OCI-LY7 (cell line): ENCODE data around the gene LIPC. TPM values are rescaled to one million over a fixed set of nuclear protein-coding genes. Genes with fewer than 3 reads are reported as not detected.

ENCODE experiments used
- BruUV-seq: library from RNA; stranded (reverse); fragments of 400-500 nt; replicated peaks from 2 replicates; lab custom pipeline; 2021; lab: Mats Ljungman, UMichigan
- CTCF ChIA-PET: fragments of 300-600 bp; sonication (Branson Sonifier 250); formaldehyde crosslinking; loops from one replicate; lab custom pipeline; 2022; ENCODE audit warnings: antibody characterized with exemption; ENCODE audit not compliant: unreplicated experiment; lab: Charles Lee
- POLR2A ChIA-PET: fragments of 300-600 bp; sonication (Branson Sonifier 250); formaldehyde crosslinking; loops from one replicate; lab custom pipeline; 2022; ENCODE audit warnings: antibody characterized with exemption; lab: Charles Lee
- DNase-seq: peaks from one replicate; pipeline ENCODE4 v3.0.0-alpha.2; 2015; ENCODE audit warnings: low spot score
- H2AFZ ChIP-seq: fragments of 200-600 bp; sonication (generic), shearing (Covaris generic); 2 replicates; pipeline ENCODE4 v1.6.1; 2014; ENCODE audit warnings: mild to moderate bottlenecking, antibody characterized with exemption, low read length, moderate library complexity
- H3K27ac ChIP-seq: fragments of 200-600 bp; sonication (generic); 2 replicates; pipeline ENCODE4 v1.5.1; 2014; ENCODE audit warnings: mixed run types, low read depth, mild to moderate bottlenecking, moderate library complexity, low read length, inconsistent platforms; ENCODE audit not compliant: poor library complexity, severe bottlenecking
- H3K36me3 ChIP-seq: fragments of 200-600 bp; sonication (generic); 2 replicates; pipeline ENCODE4 v1.6.1; 2014; ENCODE audit warnings: mild to moderate bottlenecking, antibody characterized with exemption, low read length, moderate library complexity, mixed read lengths; ENCODE audit not compliant: insufficient read depth
- H3K4me1 ChIP-seq: fragments of 200-600 bp; sonication (generic); 2 replicates; pipeline ENCODE4 v1.5.1; 2014; ENCODE audit warnings: mild to moderate bottlenecking, low read length; ENCODE audit not compliant: insufficient read depth, poor library complexity, severe bottlenecking
- H3K4me2 ChIP-seq: fragments of 200-600 bp; sonication (generic); 2 replicates; pipeline ENCODE4 v1.6.1; 2014; ENCODE audit warnings: mild to moderate bottlenecking, low read length
- H3K4me3 ChIP-seq: fragments of 200-600 bp; sonication (generic); 2 replicates; pipeline ENCODE4 v1.5.1; 2014; ENCODE audit warnings: mild to moderate bottlenecking, low read depth, low read length; ENCODE audit not compliant: poor library complexity, severe bottlenecking
- H3K79me2 ChIP-seq: fragments of 200-600 bp; sonication (generic); 2 replicates; pipeline ENCODE4 v1.6.1; 2016; ENCODE audit warnings: low read depth, mild to moderate bottlenecking, low read length, moderate library complexity, mixed read lengths; ENCODE audit not compliant: insufficient read depth
- H3K9me2 ChIP-seq: fragments of 200-600 bp; sonication (generic); 2 replicates; pipeline ENCODE4 v1.6.1; 2016; ENCODE audit warnings: mild to moderate bottlenecking, low read length, mixed read lengths; ENCODE audit not compliant: insufficient read depth
- H3K9me3 ChIP-seq: fragments of 200-600 bp; sonication (generic); 2 replicates; pipeline ENCODE4 v1.6.1; 2014; ENCODE audit warnings: mild to moderate bottlenecking, mixed run types, low read length, mixed read lengths
- H4K20me1 ChIP-seq: fragments of 200-600 bp; sonication (generic); 2 replicates; pipeline ENCODE4 v1.6.1; 2014; ENCODE audit warnings: mild to moderate bottlenecking, antibody characterized with exemption, low read length, moderate library complexity, mixed read lengths; ENCODE audit not compliant: insufficient read depth
- EZH2phosphoT487 ChIP-seq: fragments of 200-600 bp; sonication (generic); IDR thresholded peaks from 2 replicates; pipeline ENCODE4 v1.6.1; 2018; ENCODE audit warnings: low read depth, borderline replicate concordance, mild to moderate bottlenecking, mixed run types, antibody characterized with exemption, low read length, moderate library complexity, mixed read lengths
- intact Hi-C: fragments of 100-400 bp; cut with micrococcal nuclease; formaldehyde crosslinking; loops from one replicate; pipeline ENCODE4 v1.10.0; 2022; ENCODE audit not compliant: unreplicated experiment
- total RNA-seq, 2 experiments: library from RNA; depleted of rRNA in 1 of 2; stranded (reverse); fragments of >200 nt in 1 of 2; shearing (Covaris generic) in 1 of 2; gene quantifications; 2 replicates each; pipeline ENCODE4 v1.2.3, GENCODE V29; 2014 to 2022
- TF ChIP-seq, protein P1 (sequence below): fragments of 200-600 bp; sonication (generic); conservative IDR thresholded peaks from 2 replicates; pipeline ENCODE4 v1.5.1; 2014; ENCODE audit warnings: mild to moderate bottlenecking, antibody characterized with exemption, low read length, moderate library complexity, mixed read lengths

The LIPC gene
- total RNA-seq, 2 experiments from 2014 or later, result 0.50 TPM; not detected in 1

DNA sequence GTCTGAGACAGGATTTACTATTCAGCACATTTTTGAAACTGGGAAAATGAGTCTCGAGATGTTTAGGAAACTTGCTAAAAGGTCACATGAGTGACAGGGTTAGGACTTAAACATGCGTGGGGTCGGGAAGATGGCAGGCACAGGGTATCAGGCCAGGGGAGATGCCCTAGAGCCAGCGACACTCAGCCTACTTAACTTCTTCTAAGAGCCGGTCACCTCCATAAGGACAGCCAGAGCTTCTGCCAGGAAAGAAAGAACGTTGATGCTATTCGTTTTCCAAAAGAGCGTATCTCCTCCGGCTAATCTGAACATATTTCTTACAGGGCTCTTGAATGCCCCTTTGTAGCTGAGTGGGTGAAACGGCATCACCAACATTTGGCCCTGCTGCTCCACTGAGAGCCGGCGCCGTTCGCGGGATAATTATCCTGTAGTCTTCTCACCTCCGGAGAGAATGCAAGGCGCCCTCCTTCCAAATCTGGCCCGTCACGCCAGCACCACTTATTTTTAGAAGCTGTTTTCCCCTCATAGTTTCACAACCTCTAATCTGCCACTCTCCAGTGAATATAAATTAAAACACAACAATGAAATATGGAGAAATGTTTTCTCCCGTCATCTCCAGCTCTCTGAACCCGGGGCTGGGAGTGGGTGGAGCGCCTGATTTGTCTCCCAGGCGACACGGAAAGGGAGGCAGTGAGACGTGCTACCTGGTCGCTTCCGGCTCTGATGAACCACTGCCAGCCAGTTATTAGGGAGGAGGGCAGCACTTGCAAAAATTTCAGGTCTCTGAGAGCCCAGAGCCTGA lies 58.5 kb downstream of the LIPC start:
- ChIA-PET CTCF (no interaction called here), POLR2A (interaction anchor here (0.7 kb wide), 1 partner anchor 13 kb away, joined by 3 read pairs; no protein-coding TSS in a partner anchor)
- Histone ChIP-seq H3K4me2 (no peak overlapping the region), H3K27ac (no peak overlapping the region), H3K36me3 (no peaks in the 10 kb centered on the region), H3K4me3 (no peak overlapping the region), H2AFZ (no peak overlapping the region), H3K4me1 (no peaks in the 10 kb centered on the region), H4K20me1 (no peaks in the 10 kb centered on the region), H3K9me2 (no peaks in the 10 kb centered on the region), H3K79me2 (no peaks in the 10 kb centered on the region), H3K9me3 (0 out of 2 replicates have a peak, but pooled peaks cover 6% of the 10 kb centered on the region)
- BruUV-seq, result no TSS peak
- no peak for TF ChIP-seq EZH2phosphoT487
- TF ChIP-seq, protein P1, sequence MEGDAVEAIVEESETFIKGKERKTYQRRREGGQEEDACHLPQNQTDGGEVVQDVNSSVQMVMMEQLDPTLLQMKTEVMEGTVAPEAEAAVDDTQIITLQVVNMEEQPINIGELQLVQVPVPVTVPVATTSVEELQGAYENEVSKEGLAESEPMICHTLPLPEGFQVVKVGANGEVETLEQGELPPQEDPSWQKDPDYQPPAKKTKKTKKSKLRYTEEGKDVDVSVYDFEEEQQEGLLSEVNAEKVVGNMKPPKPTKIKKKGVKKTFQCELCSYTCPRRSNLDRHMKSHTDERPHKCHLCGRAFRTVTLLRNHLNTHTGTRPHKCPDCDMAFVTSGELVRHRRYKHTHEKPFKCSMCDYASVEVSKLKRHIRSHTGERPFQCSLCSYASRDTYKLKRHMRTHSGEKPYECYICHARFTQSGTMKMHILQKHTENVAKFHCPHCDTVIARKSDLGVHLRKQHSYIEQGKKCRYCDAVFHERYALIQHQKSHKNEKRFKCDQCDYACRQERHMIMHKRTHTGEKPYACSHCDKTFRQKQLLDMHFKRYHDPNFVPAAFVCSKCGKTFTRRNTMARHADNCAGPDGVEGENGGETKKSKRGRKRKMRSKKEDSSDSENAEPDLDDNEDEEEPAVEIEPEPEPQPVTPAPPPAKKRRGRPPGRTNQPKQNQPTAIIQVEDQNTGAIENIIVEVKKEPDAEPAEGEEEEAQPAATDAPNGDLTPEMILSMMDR, result no peak
- intact Hi-C loops, result no loop called here
- DNase-seq, result no peak

DNA sequence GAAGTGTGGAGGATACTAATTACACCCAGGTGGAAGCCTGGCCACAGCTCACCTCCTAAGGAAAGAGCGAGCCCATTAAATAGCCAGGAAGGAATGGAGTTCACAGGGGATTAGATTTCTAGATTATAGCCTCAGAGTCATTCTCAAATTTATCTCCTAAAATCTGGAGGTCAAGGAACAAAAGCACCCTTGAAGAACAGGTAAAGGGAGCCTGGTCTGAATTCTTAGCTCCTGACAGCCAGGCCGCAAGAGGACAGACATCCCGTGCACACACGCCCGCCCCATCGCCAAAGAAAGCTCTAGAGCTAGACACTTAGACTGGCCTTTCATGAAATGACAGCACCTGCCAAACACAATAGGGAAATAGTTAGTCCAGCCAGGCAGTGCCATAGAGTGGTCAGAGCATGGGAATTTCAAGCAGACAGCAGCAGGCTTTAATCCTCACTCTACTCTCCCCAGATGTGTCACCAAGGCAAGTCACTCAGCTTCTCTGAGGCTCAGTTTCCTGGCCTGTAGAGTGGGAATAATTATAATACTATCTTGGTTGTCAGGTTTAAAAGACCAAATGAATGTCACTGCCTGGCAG lies 59.2 kb downstream of the LIPC start:
- no TSS peak for BruUV-seq
- no peaks in the 10 kb centered on the region for H3K36me3 ChIP-seq
- H3K79me2 ChIP-seq, result no peaks in the 10 kb centered on the region
- no peak overlapping the region for H3K4me3 ChIP-seq
- no peak for DNase-seq
- TF ChIP-seq, protein P1, result no peak
- no peak for TF ChIP-seq EZH2phosphoT487
- H4K20me1 ChIP-seq, result no peaks in the 10 kb centered on the region
- no peak overlapping the region for H3K4me2 ChIP-seq
- 0 out of 2 replicates have a peak, but pooled peaks cover 6% of the 10 kb centered on the region for H3K9me3 ChIP-seq
- intact Hi-C loops, result no loop called here
- CTCF ChIA-PET, result no interaction called here
- H3K9me2 ChIP-seq, result no peaks in the 10 kb centered on the region
- no peaks in the 10 kb centered on the region for H3K4me1 ChIP-seq
- H2AFZ ChIP-seq, result no peak overlapping the region
- no peak overlapping the region for H3K27ac ChIP-seq
- POLR2A ChIA-PET, result interaction anchor here (0.7 kb wide), 1 partner anchor 14 kb away, joined by 3 read pairs; no protein-coding TSS in a partner anchor
